GM23338 (cell line): ENCODE measurements around the gene SH2D3C. TPM values are rescaled to one million over a fixed set of nuclear protein-coding genes. Genes with fewer than 3 reads are reported as not detected.

Source experiments
- ATAC-seq: fragments of 200-7000 bp; cut with Tn5 transposase; 3 replicates; pipeline ENCODE4 v1.9.1; 2020
- DNase-seq: peaks from one replicate; pipeline ENCODE4 v3.0.0-alpha.2; 2015; ENCODE audit warnings: low spot score
- H2AFZ ChIP-seq: fragments of 200-600 bp; sonication (generic); 2 replicates; pipeline ENCODE4 v1.8.0; 2016; ENCODE audit warnings: antibody characterized with exemption, mild to moderate bottlenecking, moderate library complexity
- H3F3A ChIP-seq: fragments of 200-600 bp; sonication (generic); replicated peaks from 2 replicates; pipeline ENCODE4 v1.8.0; 2017; ENCODE audit warnings: antibody characterized with exemption, mixed run types, low read depth
- H3K27ac ChIP-seq: fragments of 200-600 bp; sonication (generic); 2 replicates; pipeline ENCODE4 v1.6.1; 2016; ENCODE audit warnings: low read depth
- H3K27me3 ChIP-seq: fragments of 200-600 bp; sonication (generic); 2 replicates; pipeline ENCODE4 v1.8.0; 2016; ENCODE audit warnings: mild to moderate bottlenecking, mixed run types, moderate library complexity; ENCODE audit not compliant: insufficient read depth
- H3K36me3 ChIP-seq: fragments of 200-600 bp; sonication (generic); 2 replicates; pipeline ENCODE4 v1.8.0; 2016; ENCODE audit warnings: mild to moderate bottlenecking; ENCODE audit not compliant: insufficient read depth
- H3K4me1 ChIP-seq: fragments of 200-600 bp; sonication (generic); 2 replicates; pipeline ENCODE4 v1.8.0; 2016; ENCODE audit warnings: mild to moderate bottlenecking, moderate library complexity; ENCODE audit not compliant: insufficient read depth
- H3K4me2 ChIP-seq: fragments of 200-600 bp; sonication (generic); 2 replicates; pipeline ENCODE4 v1.7.1; 2017; ENCODE audit warnings: mixed run types
- H3K4me3 ChIP-seq: fragments of 200-600 bp; sonication (generic); 2 replicates; pipeline ENCODE4 v1.6.1; 2016; ENCODE audit warnings: mixed run types
- H3K79me2 ChIP-seq: fragments of 200-600 bp; sonication (generic); replicated peaks from 2 replicates; pipeline ENCODE4 v1.8.0; 2017; ENCODE audit warnings: mild to moderate bottlenecking; ENCODE audit not compliant: insufficient read depth
- H3K9me2 ChIP-seq: fragments of 200-600 bp; sonication (generic); 2 replicates; pipeline ENCODE4 v1.8.0; 2017; ENCODE audit not compliant: insufficient read depth
- H4K20me1 ChIP-seq: fragments of 200-600 bp; sonication (generic); replicated peaks from 2 replicates; pipeline ENCODE4 v1.8.0; 2017; ENCODE audit warnings: mild to moderate bottlenecking; ENCODE audit not compliant: insufficient read depth
- H3K27ac Mint-ChIP-seq: 2 replicates; pipeline ENCODE4 v1.8.0; 2020; ENCODE audit warnings: inconsistent platforms, mild to moderate bottlenecking, moderate library complexity, mixed read lengths
- H3K27me3 Mint-ChIP-seq: 3 replicates; pipeline ENCODE4 v1.8.0; 2022; ENCODE audit warnings: low read depth, mild to moderate bottlenecking, moderate library complexity, mixed read lengths, inconsistent platforms; ENCODE audit not compliant: insufficient read depth, poor library complexity
- H3K36me3 Mint-ChIP-seq: 3 replicates; pipeline ENCODE4 v1.8.0; 2021; ENCODE audit warnings: low read depth, mild to moderate bottlenecking, inconsistent platforms, moderate library complexity, mixed read lengths
- H3K4me1 Mint-ChIP-seq: 3 replicates; pipeline ENCODE4 v1.8.0; 2020; ENCODE audit warnings: mild to moderate bottlenecking, inconsistent platforms, mixed read lengths
- H3K4me3 Mint-ChIP-seq: 3 replicates; pipeline ENCODE4 v1.8.0; 2021; ENCODE audit warnings: moderate library complexity, mild to moderate bottlenecking, inconsistent platforms, mixed read lengths
- H3K9me3 Mint-ChIP-seq: 3 replicates; pipeline ENCODE4 v1.8.0; 2020; ENCODE audit warnings: moderate library complexity, mild to moderate bottlenecking, inconsistent platforms, mixed read lengths
- CTCF ChIP-seq, 2 experiments: fragments of 200-600 bp in 1 of 2; sonication (generic) in 1 of 2; conservative IDR thresholded peaks; 2 replicates each; pipeline versions ENCODE4 v1.5.1 to v1.6.1; 2016 to 2017; ENCODE audit warnings: antibody characterized with exemption in 2 of 2, low read depth in 2 of 2, mild to moderate bottlenecking in 2 of 2, moderate library complexity in 1 of 2
- ZNF462 ChIP-seq: fragments of 250-450 bp; sonication (Bioruptor Pico); IDR thresholded peaks from 2 replicates; pipeline ENCODE4 v1.5.0; 2020; ENCODE audit warnings: mild to moderate bottlenecking, moderate library complexity
- polyA plus RNA-seq: library from polyadenylated mRNA; unstranded; fragments of >200 nt; fragmentation: Nextera tagmentation; extraction: Ambion mirVana; gene quantifications from 2 replicates; pipeline ENCODE4 v1.2.1, GENCODE V29; 2016
- total RNA-seq: library from RNA; depleted of rRNA; stranded (reverse); fragments of >200 nt; shearing (Covaris generic); gene quantifications from 2 replicates; pipeline ENCODE4 v1.2.3, GENCODE V29; 2014

Gene SH2D3C
- total and polyA plus RNA-seq, 2 experiments from 2014 or later: 4.2 to 4.5 TPM

- Mint-ChIP-seq H3K27ac (peak overlapping the region; percentile 98), H3K4me1 (peaks cover 9% of the 10 kb centered on the region), H3K9me3 (no peaks in the 10 kb centered on the region), H3K36me3 (peaks cover 11% of the 10 kb centered on the region), H3K4me3 (peak overlapping the region; percentile 97), H3K27me3 (peaks cover 8% of the 10 kb centered on the region)
- H3K4me2 ChIP-seq: peak overlapping the region; percentile 91
- H3K36me3 ChIP-seq: no peaks in the 10 kb centered on the region
- peaks cover 12% of the 10 kb centered on the region for H3K4me1 ChIP-seq
- TF ChIP-seq CTCF (conservative IDR thresholded peaks at IDR 0.05; ENCODE audit: low read depth in 2 of 2) (peak; percentile 37 to 47), ZNF462 (CRISPR knock-in tag) (no peak)
- H4K20me1 ChIP-seq: peaks cover 9% of the 10 kb centered on the region
- peak overlapping the region; percentile 87; the same call in 1 of the 2 replicates for H2AFZ ChIP-seq
- ATAC-seq (peak; percentile 53), DNase-seq (no peak)
- peaks cover 22% of the 10 kb centered on the region for H3K79me2 ChIP-seq
- peaks cover 18% of the 10 kb centered on the region for H3F3A ChIP-seq
- peak overlapping the region; percentile 80; the same call in 1 of the 2 replicates for H3K27ac ChIP-seq
- peak overlapping the region; percentile 93 for H3K4me3 ChIP-seq
- no peaks in the 10 kb centered on the region for H3K27me3 ChIP-seq
- H3K9me2 ChIP-seq: no peaks in the 10 kb centered on the region
These were observed 23.6 kb upstream of the SH2D3C start for GRCh38 chr9:127801955-127802575.
